ENCODE measurements around the gene MCF2L. TPM values are rescaled to one million over a fixed set of nuclear protein-coding genes. Genes with fewer than 3 reads are reported as not detected.

Gene MCF2L
- total and polyA plus RNA-seq, 10 of the 15 experiments (the other 5 are each of a cell fraction or from before 2014, with no cell fraction given), result 0.06 to 1.1 (median 0.21) TPM; not detected in 2

DNA sequence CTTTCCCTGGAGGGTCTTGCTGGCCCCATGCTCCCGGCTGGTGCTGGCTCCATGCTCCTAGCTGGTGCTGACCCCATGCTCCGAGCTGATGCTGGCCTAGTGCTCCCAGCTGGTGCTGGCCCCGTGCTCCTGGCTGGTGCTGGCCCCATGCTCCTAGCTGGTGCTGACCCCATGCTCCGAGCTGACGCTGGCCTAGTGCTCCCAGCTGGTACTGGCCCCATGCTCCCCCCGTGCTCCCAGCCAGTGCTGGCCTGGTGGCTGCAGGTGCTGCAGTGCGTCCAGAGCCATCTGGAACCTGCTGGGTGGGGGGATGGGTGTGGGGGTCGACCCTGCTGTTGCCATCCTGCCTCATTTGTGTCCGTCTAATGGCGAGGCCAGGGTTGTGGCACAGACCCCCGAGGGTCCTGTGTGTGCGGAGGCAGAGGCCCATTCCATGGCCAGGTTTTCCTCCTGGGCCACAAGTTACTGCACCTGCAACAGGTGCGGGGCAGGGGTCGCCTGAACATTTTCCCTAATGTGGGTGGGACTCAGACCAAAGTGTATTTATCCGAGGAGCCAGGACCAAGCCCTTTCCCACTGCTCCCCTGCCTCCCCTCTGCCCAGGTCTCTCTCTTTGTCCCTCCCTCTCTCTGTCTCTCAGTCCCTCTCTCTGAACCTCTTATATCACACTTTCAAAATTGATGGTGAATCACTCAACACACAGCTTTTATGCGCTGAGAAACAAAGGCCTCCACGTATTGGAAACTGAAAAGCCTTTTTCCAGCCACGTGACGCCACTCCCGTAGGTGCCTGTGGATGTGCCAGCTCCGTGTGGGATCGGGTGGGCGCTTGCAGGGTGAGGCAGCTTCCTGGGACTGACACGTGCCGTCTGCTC lies 45.1 kb downstream of the MCF2L start:
- POLR2A ChIA-PET, result no interaction called here
- WGBS (ENCODE audit: insufficient coverage, insufficient replicate concordance, low lambda C conversion rate, missing lambda C conversion rate), result 30% methylated on average over 25 of the region's 25 CpGs
- in situ Hi-C loops (cut with MboI), result no loop called here
- Histone ChIP-seq H3K4me3 (no peak overlapping the region), H3K27me3 (replicated peaks in 1 of 2; ENCODE audit: control insufficient read depth in 2 of 2, insufficient read depth in 2 of 2, low read length in 1 of 2) (no peaks in the 10 kb centered on the region), H3K79me2 (ENCODE audit: control insufficient read depth, insufficient read depth, low read length) (no peaks in the 10 kb centered on the region), H3K4me1 (ENCODE audit: control insufficient read depth, insufficient read depth, low read length) (no peaks in the 10 kb centered on the region), H3K9me3 (replicated peaks; ENCODE audit: control insufficient read depth, insufficient read depth, low read length) (no peaks in the 10 kb centered on the region), H3K4me2 (ENCODE audit: control insufficient read depth, insufficient read depth) (no peak overlapping the region), H3K9ac (ENCODE audit: control insufficient read depth, insufficient read depth, low read length) (no peak overlapping the region), H3K27ac (ENCODE audit: control insufficient read depth, insufficient read depth) (no peak overlapping the region), H3K36me3 (ENCODE audit: control insufficient read depth in 2 of 2, insufficient read depth in 2 of 2, low read length in 1 of 2) (no peaks in the 10 kb centered on the region), H4K20me1 (ENCODE audit: control insufficient read depth, insufficient read depth) (no peaks in the 10 kb centered on the region), H2AFZ (ENCODE audit: control insufficient read depth, low read depth, low read length) (no peak overlapping the region)
- FAIRE-seq, result no peak
- CTCF ChIA-PET, result no interaction called here
- SMC1A ChIA-PET (ENCODE audit: uncharacterized antibody, unreplicated experiment), result no interaction called here
- no peak for DNase-seq (ENCODE audit: low read depth, low spot score)
- BruUV-seq (replicated peaks), result no TSS peak
- ATAC-seq, result no peak
- intact Hi-C loops (cut with micrococcal nuclease; ENCODE audit: unreplicated experiment), result no loop called here
- TF ChIP-seq, protein P1, sequence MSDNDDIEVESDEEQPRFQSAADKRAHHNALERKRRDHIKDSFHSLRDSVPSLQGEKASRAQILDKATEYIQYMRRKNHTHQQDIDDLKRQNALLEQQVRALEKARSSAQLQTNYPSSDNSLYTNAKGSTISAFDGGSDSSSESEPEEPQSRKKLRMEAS (IDR thresholded peaks at IDR 0.05; ENCODE audit: low read depth, low read length), result no peak
- TF ChIP-seq ZBED1 (IDR thresholded peaks at IDR 0.05; ENCODE audit: borderline replicate concordance) (no peak), ATF7 (IDR thresholded peaks at IDR 0.05; ENCODE audit: low read depth) (no peak), LARP7 (IDR thresholded peaks at IDR 0.05) (no peak), EGR1 (IDR thresholded peaks at IDR 0.05; ENCODE audit: borderline replicate concordance in 1 of 2, low read depth in 2 of 2, low read length in 2 of 2) (no peak), NRF1 (conservative IDR thresholded peaks at IDR 0.05; ENCODE audit: low read depth, low read length) (no peak), CHD4 (IDR thresholded peaks at IDR 0.05) (no peak), NFYB (IDR thresholded peaks at IDR 0.05; ENCODE audit: insufficient read depth, low read depth, low read length) (no peak), CBFB (IDR thresholded peaks at IDR 0.05; ENCODE audit: low read depth) (no peak), PML (IDR thresholded peaks at IDR 0.05; ENCODE audit: low read length) (no peak)
- RAD21 ChIA-PET (ENCODE audit: unreplicated experiment), result no interaction called here
